ENCODE measurements around the gene PIP5K1B. TPM values are rescaled to one million over a fixed set of nuclear protein-coding genes. Genes with fewer than 3 reads are reported as not detected.

The PIP5K1B gene
- total and polyA plus RNA-seq, 2 of the 13 experiments (the other 11 are each of a cell fraction or from before 2014, with no cell fraction given) = 15.8 to 17.5 TPM

DNA sequence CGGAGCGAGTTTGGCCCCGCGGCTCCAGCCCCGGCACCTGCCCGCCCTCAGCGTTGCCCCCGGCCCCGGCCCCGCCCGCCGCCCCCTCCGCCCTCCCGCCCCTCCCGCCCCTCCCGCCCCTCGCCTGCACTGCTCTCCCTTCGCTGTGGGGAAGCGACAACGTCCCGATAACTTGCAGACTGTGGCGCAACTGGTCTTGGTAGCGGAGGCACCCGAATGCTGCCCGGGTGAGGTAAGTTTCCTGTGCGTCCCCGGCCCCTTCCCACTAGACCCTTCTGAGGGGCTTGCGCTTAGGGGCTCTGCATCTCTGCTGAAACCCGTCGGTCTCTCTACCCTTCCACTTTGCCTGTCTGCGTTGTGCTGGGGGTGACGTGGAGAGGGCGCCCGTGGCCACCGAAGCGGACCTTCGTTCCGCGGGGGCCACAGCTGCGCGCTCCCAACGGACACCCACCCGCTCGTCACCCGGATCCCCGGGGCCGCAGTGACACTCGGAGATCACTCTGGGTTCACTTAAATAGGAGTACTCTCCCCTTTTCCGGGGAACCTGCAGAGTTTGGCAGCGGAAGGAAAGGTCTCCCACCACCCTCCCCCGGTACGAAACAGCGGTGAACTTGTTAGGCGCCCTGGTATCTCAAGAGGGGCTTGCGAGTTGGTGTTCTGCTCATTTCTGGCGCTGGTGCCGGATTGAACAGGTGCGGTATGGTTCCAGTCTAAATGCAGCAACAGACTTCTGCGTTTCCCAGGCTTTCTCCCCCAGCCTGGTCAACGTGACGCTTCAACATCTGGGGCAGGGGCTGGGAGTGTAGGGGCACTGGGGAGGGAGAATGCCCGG is 707 bp downstream of the PIP5K1B start (continued):
- TF ChIP-seq, protein P1, sequence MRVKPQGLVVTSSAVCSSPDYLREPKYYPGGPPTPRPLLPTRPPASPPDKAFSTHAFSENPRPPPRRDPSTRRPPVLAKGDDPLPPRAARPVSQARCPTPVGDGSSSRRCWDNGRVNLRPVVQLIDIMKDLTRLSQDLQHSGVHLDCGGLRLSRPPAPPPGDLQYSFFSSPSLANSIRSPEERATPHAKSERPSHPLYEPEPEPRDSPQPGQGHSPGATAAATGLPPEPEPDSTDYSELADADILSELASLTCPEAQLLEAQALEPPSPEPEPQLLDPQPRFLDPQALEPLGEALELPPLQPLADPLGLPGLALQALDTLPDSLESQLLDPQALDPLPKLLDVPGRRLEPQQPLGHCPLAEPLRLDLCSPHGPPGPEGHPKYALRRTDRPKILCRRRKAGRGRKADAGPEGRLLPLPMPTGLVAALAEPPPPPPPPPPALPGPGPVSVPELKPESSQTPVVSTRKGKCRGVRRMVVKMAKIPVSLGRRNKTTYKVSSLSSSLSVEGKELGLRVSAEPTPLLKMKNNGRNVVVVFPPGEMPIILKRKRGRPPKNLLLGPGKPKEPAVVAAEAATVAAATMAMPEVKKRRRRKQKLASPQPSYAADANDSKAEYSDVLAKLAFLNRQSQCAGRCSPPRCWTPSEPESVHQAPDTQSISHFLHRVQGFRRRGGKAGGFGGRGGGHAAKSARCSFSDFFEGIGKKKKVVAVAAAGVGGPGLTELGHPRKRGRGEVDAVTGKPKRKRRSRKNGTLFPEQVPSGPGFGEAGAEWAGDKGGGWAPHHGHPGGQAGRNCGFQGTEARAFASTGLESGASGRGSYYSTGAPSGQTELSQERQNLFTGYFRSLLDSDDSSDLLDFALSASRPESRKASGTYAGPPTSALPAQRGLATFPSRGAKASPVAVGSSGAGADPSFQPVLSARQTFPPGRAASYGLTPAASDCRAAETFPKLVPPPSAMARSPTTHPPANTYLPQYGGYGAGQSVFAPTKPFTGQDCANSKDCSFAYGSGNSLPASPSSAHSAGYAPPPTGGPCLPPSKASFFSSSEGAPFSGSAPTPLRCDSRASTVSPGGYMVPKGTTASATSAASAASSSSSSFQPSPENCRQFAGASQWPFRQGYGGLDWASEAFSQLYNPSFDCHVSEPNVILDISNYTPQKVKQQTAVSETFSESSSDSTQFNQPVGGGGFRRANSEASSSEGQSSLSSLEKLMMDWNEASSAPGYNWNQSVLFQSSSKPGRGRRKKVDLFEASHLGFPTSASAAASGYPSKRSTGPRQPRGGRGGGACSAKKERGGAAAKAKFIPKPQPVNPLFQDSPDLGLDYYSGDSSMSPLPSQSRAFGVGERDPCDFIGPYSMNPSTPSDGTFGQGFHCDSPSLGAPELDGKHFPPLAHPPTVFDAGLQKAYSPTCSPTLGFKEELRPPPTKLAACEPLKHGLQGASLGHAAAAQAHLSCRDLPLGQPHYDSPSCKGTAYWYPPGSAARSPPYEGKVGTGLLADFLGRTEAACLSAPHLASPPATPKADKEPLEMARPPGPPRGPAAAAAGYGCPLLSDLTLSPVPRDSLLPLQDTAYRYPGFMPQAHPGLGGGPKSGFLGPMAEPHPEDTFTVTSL (CRISPR knock-in tag; IDR thresholded peaks at IDR 0.05; ENCODE audit: borderline replicate concordance) = no peak
- TF ChIP-seq HHEX (CRISPR knock-in tag; IDR thresholded peaks at IDR 0.05) (no peak), ZNF747 (CRISPR knock-in tag; IDR thresholded peaks at IDR 0.05; ENCODE audit: borderline replicate concordance) (no peak), ZSCAN22 (CRISPR knock-in tag; IDR thresholded peaks at IDR 0.05) (no peak), STAT5B (CRISPR knock-in tag; IDR thresholded peaks at IDR 0.05) (no peak), TEAD3 (CRISPR knock-in tag; optimal IDR thresholded peaks at IDR 0.05; ENCODE audit: borderline replicate concordance) (no peak), ZNF749 (CRISPR knock-in tag; IDR thresholded peaks at IDR 0.05; ENCODE audit: borderline replicate concordance) (no peak), FIP1L1 (IDR thresholded peaks at IDR 0.05; ENCODE audit: borderline replicate concordance, insufficient read depth, low read depth, low read length) (no peak), ZNF737 (CRISPR knock-in tag; IDR thresholded peaks at IDR 0.05; ENCODE audit: borderline replicate concordance) (no peak), ZEB1 (IDR thresholded peaks at IDR 0.05; ENCODE audit: insufficient replicate concordance, low read depth) (no peak), MED13 (CRISPR knock-in tag; IDR thresholded peaks at IDR 0.05) (no peak), CENPT (CRISPR knock-in tag; IDR thresholded peaks at IDR 0.05; ENCODE audit: low read depth) (no peak), CEBPB (IDR thresholded peaks at IDR 0.05; ENCODE audit: borderline replicate concordance, low read depth, low read length) (peak; percentile 55; the same call in 1 of the 2 replicates)
- TF ChIP-seq, protein P2, sequence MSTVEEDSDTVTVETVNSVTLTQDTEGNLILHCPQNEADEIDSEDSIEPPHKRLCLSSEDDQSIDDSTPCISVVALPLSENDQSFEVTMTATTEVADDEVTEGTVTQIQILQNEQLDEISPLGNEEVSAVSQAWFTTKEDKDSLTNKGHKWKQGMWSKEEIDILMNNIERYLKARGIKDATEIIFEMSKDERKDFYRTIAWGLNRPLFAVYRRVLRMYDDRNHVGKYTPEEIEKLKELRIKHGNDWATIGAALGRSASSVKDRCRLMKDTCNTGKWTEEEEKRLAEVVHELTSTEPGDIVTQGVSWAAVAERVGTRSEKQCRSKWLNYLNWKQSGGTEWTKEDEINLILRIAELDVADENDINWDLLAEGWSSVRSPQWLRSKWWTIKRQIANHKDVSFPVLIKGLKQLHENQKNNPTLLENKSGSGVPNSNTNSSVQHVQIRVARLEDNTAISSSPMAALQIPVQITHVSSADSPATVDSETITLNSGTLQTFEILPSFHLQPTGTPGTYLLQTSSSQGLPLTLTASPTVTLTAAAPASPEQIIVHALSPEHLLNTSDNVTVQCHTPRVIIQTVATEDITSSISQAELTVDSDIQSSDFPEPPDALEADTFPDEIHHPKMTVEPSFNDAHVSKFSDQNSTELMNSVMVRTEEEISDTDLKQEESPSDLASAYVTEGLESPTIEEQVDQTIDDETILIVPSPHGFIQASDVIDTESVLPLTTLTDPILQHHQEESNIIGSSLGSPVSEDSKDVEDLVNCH (CRISPR knock-in tag; IDR thresholded peaks at IDR 0.05) = no peak
- TF ChIP-seq, protein P3, sequence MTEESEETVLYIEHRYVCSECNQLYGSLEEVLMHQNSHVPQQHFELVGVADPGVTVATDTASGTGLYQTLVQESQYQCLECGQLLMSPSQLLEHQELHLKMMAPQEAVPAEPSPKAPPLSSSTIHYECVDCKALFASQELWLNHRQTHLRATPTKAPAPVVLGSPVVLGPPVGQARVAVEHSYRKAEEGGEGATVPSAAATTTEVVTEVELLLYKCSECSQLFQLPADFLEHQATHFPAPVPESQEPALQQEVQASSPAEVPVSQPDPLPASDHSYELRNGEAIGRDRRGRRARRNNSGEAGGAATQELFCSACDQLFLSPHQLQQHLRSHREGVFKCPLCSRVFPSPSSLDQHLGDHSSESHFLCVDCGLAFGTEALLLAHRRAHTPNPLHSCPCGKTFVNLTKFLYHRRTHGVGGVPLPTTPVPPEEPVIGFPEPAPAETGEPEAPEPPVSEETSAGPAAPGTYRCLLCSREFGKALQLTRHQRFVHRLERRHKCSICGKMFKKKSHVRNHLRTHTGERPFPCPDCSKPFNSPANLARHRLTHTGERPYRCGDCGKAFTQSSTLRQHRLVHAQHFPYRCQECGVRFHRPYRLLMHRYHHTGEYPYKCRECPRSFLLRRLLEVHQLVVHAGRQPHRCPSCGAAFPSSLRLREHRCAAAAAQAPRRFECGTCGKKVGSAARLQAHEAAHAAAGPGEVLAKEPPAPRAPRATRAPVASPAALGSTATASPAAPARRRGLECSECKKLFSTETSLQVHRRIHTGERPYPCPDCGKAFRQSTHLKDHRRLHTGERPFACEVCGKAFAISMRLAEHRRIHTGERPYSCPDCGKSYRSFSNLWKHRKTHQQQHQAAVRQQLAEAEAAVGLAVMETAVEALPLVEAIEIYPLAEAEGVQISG (CRISPR knock-in tag; IDR thresholded peaks at IDR 0.05) = peak; percentile 26; the same call in 1 of the 2 replicates
